NB4 (cell line): ENCODE data around the gene PTGDS.

Source experiments
- MYC ChIP-seq: IDR thresholded peaks from 2 replicates; pipeline ENCODE4 v1.6.1; 2011; ENCODE audit warnings: low read depth, low read length
- POLR2A ChIP-seq: IDR thresholded peaks from 2 replicates; pipeline ENCODE4 v1.6.1; 2011; ENCODE audit warnings: mild to moderate bottlenecking; ENCODE audit not compliant: insufficient read length; ENCODE audit errors: extremely low read depth
- TF ChIP-seq, protein P1 (sequence below): IDR thresholded peaks from one replicate; pipeline ENCODE4 v1.5.1; 2012; ENCODE audit warnings: low read depth, low read length

DNA sequence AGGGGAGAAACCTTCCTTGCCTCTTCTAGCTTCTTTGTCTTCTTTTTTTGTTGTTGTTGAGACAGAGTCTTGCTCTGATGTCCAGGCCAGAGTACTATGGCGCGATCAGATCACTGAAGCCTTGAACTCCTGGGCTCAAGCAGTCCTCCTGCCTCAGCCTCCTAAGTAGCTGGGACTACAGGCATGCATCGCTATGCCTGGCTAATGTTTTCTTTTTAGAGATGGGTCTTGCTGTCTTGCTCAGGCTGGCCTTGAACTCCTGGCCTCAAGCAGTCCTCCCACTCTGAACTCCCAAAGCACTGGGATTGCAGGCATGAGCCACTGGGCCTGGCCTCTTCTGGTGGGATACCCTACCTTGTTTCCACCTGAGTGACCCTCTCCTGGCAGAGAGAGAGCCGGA is 11.6 kb downstream of the PTGDS start:
- TF ChIP-seq, protein P1, sequence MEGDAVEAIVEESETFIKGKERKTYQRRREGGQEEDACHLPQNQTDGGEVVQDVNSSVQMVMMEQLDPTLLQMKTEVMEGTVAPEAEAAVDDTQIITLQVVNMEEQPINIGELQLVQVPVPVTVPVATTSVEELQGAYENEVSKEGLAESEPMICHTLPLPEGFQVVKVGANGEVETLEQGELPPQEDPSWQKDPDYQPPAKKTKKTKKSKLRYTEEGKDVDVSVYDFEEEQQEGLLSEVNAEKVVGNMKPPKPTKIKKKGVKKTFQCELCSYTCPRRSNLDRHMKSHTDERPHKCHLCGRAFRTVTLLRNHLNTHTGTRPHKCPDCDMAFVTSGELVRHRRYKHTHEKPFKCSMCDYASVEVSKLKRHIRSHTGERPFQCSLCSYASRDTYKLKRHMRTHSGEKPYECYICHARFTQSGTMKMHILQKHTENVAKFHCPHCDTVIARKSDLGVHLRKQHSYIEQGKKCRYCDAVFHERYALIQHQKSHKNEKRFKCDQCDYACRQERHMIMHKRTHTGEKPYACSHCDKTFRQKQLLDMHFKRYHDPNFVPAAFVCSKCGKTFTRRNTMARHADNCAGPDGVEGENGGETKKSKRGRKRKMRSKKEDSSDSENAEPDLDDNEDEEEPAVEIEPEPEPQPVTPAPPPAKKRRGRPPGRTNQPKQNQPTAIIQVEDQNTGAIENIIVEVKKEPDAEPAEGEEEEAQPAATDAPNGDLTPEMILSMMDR: no peak
- no peak for TF ChIP-seq MYC
- no peak for TF ChIP-seq POLR2A
